A673 (cell line): ENCODE results near the gene HMCN2. TPM values are rescaled to one million over a fixed set of nuclear protein-coding genes. Genes with fewer than 3 reads are reported as not detected.

ENCODE experiments used
- BruUV-seq: library from RNA; stranded (reverse); fragments of 400-500 nt; replicated peaks from 2 replicates; lab custom pipeline; 2021; lab: Mats Ljungman, UMichigan
- CTCF ChIA-PET: fragments of 300-600 bp; sonication (Branson Sonifier 250); formaldehyde crosslinking; loops from one replicate; lab custom pipeline; 2022; ENCODE audit warnings: antibody characterized with exemption; lab: Charles Lee
- POLR2A ChIA-PET: fragments of 300-600 bp; sonication (Branson Sonifier 250); formaldehyde crosslinking; loops from one replicate; lab custom pipeline; 2022; ENCODE audit warnings: antibody characterized with exemption; ENCODE audit not compliant: low non-redundant PET; lab: Charles Lee
- DNase-seq: peaks from one replicate; pipeline ENCODE4 v3.0.0-alpha.2; 2015; ENCODE audit warnings: low spot score
- H3K27ac ChIP-seq: fragments of 200-600 bp; sonication (generic); 2 replicates; pipeline ENCODE4 v1.5.1; 2016; ENCODE audit warnings: mixed run types, low read depth, mild to moderate bottlenecking, mixed read lengths, antibody characterized with exemption, low read length; ENCODE audit not compliant: poor library complexity, severe bottlenecking
- H3K27me3 ChIP-seq: fragments of 200-600 bp; sonication (generic); replicated peaks from 2 replicates; pipeline ENCODE4 v1.6.1; 2017; ENCODE audit warnings: mixed run types, low read depth, mild to moderate bottlenecking, mixed read lengths, antibody characterized with exemption, low read length; ENCODE audit not compliant: insufficient read depth, poor library complexity
- H3K36me3 ChIP-seq: fragments of 200-600 bp; sonication (generic); 2 replicates; pipeline ENCODE4 v1.6.1; 2016; ENCODE audit warnings: mixed run types, mild to moderate bottlenecking, mixed read lengths, antibody characterized with exemption, low read length; ENCODE audit not compliant: insufficient read depth, poor library complexity, severe bottlenecking
- H3K4me1 ChIP-seq: fragments of 200-600 bp; sonication (generic); 2 replicates; pipeline ENCODE4 v1.6.1; 2017; ENCODE audit warnings: mixed run types, mild to moderate bottlenecking, mixed read lengths, antibody characterized with exemption, low read length; ENCODE audit not compliant: insufficient read depth, poor library complexity, severe bottlenecking
- H3K4me3 ChIP-seq: fragments of 200-600 bp; sonication (generic); 2 replicates; pipeline ENCODE4 v1.5.1; 2016; ENCODE audit warnings: low read depth, mixed run types, mild to moderate bottlenecking, mixed read lengths, low read length; ENCODE audit not compliant: poor library complexity, severe bottlenecking
- H3K9me3 ChIP-seq: fragments of 200-600 bp; sonication (generic); 2 replicates; pipeline ENCODE4 v1.6.1; 2016; ENCODE audit warnings: mixed run types, low read depth, mild to moderate bottlenecking, mixed read lengths, antibody characterized with exemption, low read length; ENCODE audit not compliant: poor library complexity, severe bottlenecking
- EZH2 ChIP-seq: fragments of 200-600 bp; sonication (generic); IDR thresholded peaks from 2 replicates; pipeline ENCODE4 v1.6.1; 2017; ENCODE audit warnings: borderline replicate concordance, low read depth, mild to moderate bottlenecking, mixed read lengths, antibody characterized with exemption, low read length; ENCODE audit not compliant: poor library complexity, severe bottlenecking
- intact Hi-C: fragments of 100-400 bp; cut with micrococcal nuclease; formaldehyde crosslinking; loops from one replicate; pipeline ENCODE4 v1.10.0; 2022; ENCODE audit not compliant: unreplicated experiment
- total RNA-seq: library from RNA; stranded (reverse); gene quantifications from 2 replicates; pipeline ENCODE4 v1.2.3, GENCODE V29; 2021
- TF ChIP-seq, protein P1 (sequence below): fragments of 300-800, 200-600 bp; sonication (generic); conservative IDR thresholded peaks from 2 replicates; pipeline ENCODE4 v1.5.1; 2017; ENCODE audit warnings: low read depth, mild to moderate bottlenecking, antibody characterized with exemption, low read length, moderate library complexity, mixed read lengths

The HMCN2 gene
- total RNA-seq, 1 experiment from 2014 or later, result 0.28 TPM

DNA sequence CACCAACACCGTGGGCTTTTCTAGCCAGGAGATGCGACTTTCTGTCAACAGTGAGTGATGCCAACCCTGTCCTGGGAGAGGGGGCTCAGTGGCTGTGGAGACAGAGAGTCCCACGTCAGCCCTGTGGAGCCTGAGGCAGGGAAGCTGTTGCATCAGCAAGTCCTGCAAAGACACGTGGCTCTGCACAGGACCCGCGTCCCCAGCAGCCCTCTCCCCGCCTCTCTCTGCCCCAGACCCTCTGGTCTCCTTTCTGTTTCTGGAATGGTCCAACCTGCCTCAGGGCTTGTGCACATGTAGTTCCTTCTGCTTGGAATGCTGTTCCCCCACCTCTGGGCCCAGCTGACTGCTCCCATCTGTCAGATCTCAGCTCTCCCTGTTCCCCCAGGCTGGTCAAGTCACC is 60.4 kb downstream of the HMCN2 start:
- Histone ChIP-seq H3K9me3 (no peaks in the 10 kb centered on the region), H3K4me3 (no peak overlapping the region), H3K27ac (no peak overlapping the region), H3K27me3 (peaks cover 76% of the 10 kb centered on the region), H3K4me1 (no peaks in the 10 kb centered on the region), H3K36me3 (no peaks in the 10 kb centered on the region)
- intact Hi-C loops, result no loop called here
- ChIA-PET CTCF (no interaction called here), POLR2A (no interaction called here)
- BruUV-seq, result no TSS peak
- no peak for DNase-seq
- TF ChIP-seq, protein P1, sequence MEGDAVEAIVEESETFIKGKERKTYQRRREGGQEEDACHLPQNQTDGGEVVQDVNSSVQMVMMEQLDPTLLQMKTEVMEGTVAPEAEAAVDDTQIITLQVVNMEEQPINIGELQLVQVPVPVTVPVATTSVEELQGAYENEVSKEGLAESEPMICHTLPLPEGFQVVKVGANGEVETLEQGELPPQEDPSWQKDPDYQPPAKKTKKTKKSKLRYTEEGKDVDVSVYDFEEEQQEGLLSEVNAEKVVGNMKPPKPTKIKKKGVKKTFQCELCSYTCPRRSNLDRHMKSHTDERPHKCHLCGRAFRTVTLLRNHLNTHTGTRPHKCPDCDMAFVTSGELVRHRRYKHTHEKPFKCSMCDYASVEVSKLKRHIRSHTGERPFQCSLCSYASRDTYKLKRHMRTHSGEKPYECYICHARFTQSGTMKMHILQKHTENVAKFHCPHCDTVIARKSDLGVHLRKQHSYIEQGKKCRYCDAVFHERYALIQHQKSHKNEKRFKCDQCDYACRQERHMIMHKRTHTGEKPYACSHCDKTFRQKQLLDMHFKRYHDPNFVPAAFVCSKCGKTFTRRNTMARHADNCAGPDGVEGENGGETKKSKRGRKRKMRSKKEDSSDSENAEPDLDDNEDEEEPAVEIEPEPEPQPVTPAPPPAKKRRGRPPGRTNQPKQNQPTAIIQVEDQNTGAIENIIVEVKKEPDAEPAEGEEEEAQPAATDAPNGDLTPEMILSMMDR, result no peak
- no peak for TF ChIP-seq EZH2

DNA sequence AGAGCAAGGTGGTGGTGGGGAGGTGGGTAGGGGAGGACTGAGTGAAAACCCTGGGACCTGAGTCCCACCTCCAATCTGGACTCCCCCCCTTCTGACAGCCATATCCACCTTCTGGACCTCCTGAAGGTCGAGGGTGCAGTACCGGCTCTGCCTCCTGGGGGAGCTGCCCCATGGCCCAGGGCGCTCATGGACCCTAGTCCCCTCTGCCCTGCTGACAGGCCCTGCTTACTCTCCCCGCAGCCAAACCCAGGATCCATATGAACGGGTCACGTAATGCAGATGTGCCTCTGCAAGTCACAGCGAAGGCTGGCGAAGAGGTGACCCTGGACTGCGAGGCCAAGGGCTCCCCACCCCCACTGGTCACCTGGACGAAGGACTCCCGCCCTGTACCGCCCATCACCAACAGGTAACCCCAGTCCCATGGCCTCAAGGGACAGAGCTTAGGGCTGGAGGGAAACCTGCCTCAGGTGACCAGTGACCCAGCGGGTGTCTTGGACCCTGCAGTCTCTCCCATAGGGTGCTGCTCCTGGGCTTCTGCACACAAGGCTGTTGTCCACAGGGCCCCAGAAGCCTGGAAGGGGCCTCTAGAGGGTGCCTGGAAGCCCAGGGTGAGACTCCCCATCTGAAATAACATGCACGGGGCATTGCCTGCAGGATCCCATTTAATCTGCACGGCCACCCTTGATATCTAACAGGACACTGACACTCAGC is 61.7 kb downstream of the HMCN2 start:
- no peak for DNase-seq
- intact Hi-C loops, result no loop called here
- H3K27me3 ChIP-seq, result peaks cover 74% of the 10 kb centered on the region

DNA sequence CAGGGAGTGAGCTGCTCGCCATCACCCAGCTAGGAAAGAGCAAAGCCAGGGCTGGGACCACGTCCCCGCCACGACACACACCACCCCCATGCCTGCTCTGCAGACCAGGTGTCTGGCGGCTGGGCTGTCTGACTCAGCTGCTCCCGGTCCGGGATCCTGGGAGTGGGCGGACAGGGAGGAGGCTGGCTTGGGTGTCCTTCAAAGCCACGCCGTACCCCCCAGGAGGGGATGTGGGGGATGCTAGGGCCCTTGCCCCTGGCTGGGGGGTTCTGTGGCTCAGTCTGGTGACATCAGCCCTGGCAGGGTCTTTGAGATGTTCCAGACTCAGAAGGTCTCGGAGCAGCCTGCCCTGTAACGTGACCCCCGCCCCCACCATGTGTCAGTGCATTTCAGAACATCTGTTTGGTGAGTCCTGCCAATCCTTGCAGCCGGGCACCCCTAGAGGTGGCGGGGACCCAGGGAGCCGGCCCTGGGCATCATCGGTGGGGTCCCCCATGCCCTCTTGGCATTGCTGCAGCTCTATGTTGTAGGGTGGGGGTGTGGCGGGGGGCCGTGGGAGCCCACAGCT is 62.3 kb downstream of the HMCN2 start:
- no peaks in the 10 kb centered on the region for H3K9me3 ChIP-seq
- ChIA-PET POLR2A (no interaction called here), CTCF (no interaction called here)
- no peak for DNase-seq
- TF ChIP-seq EZH2, result no peak
- TF ChIP-seq, protein P1, result no peak
- H3K27me3 ChIP-seq, result peaks cover 68% of the 10 kb centered on the region
- H3K27ac ChIP-seq, result no peak overlapping the region
- no TSS peak for BruUV-seq
- H3K4me3 ChIP-seq, result no peak overlapping the region
- intact Hi-C loops, result no loop called here
- H3K4me1 ChIP-seq, result no peaks in the 10 kb centered on the region
- H3K36me3 ChIP-seq, result no peaks in the 10 kb centered on the region

More for the DNA sequence above, 61.7 kb downstream of the HMCN2 start:
- BruUV-seq, result no TSS peak
- TF ChIP-seq, protein P1, result peak; percentile 49
- no peak for TF ChIP-seq EZH2
- H3K9me3 ChIP-seq, result no peaks in the 10 kb centered on the region
- H3K36me3 ChIP-seq, result no peaks in the 10 kb centered on the region
- no peak overlapping the region for H3K4me3 ChIP-seq
- no peaks in the 10 kb centered on the region for H3K4me1 ChIP-seq
- no peak overlapping the region for H3K27ac ChIP-seq
- CTCF ChIA-PET, result no interaction called here
- POLR2A ChIA-PET, result no interaction called here
